GM23338 (cell line): ENCODE measurements around the gene HCST. TPM values are rescaled to one million over a fixed set of nuclear protein-coding genes. Genes with fewer than 3 reads are reported as not detected.
A peak's percentile ranks its signal among the peaks of the same experiment; 100 is the strongest.

Source experiments
- ATAC-seq: fragments of 200-7000 bp; cut with Tn5 transposase; 3 replicates; pipeline ENCODE4 v1.9.1; 2020
- DNase-seq: peaks from one replicate; pipeline ENCODE4 v3.0.0-alpha.2; 2015; ENCODE audit warnings: low spot score
- H2AFZ ChIP-seq: fragments of 200-600 bp; sonication (generic); 2 replicates; pipeline ENCODE4 v1.8.0; 2016; ENCODE audit warnings: antibody characterized with exemption, mild to moderate bottlenecking, moderate library complexity
- H3F3A ChIP-seq: fragments of 200-600 bp; sonication (generic); replicated peaks from 2 replicates; pipeline ENCODE4 v1.8.0; 2017; ENCODE audit warnings: antibody characterized with exemption, mixed run types, low read depth
- H3K27ac ChIP-seq: fragments of 200-600 bp; sonication (generic); 2 replicates; pipeline ENCODE4 v1.6.1; 2016; ENCODE audit warnings: low read depth
- H3K27me3 ChIP-seq: fragments of 200-600 bp; sonication (generic); 2 replicates; pipeline ENCODE4 v1.8.0; 2016; ENCODE audit warnings: mild to moderate bottlenecking, mixed run types, moderate library complexity; ENCODE audit not compliant: insufficient read depth
- H3K36me3 ChIP-seq: fragments of 200-600 bp; sonication (generic); 2 replicates; pipeline ENCODE4 v1.8.0; 2016; ENCODE audit warnings: mild to moderate bottlenecking; ENCODE audit not compliant: insufficient read depth
- H3K4me1 ChIP-seq: fragments of 200-600 bp; sonication (generic); 2 replicates; pipeline ENCODE4 v1.8.0; 2016; ENCODE audit warnings: mild to moderate bottlenecking, moderate library complexity; ENCODE audit not compliant: insufficient read depth
- H3K4me2 ChIP-seq: fragments of 200-600 bp; sonication (generic); 2 replicates; pipeline ENCODE4 v1.7.1; 2017; ENCODE audit warnings: mixed run types
- H3K4me3 ChIP-seq: fragments of 200-600 bp; sonication (generic); 2 replicates; pipeline ENCODE4 v1.6.1; 2016; ENCODE audit warnings: mixed run types
- H3K79me2 ChIP-seq: fragments of 200-600 bp; sonication (generic); replicated peaks from 2 replicates; pipeline ENCODE4 v1.8.0; 2017; ENCODE audit warnings: mild to moderate bottlenecking; ENCODE audit not compliant: insufficient read depth
- H3K9me2 ChIP-seq: fragments of 200-600 bp; sonication (generic); 2 replicates; pipeline ENCODE4 v1.8.0; 2017; ENCODE audit not compliant: insufficient read depth
- H4K20me1 ChIP-seq: fragments of 200-600 bp; sonication (generic); replicated peaks from 2 replicates; pipeline ENCODE4 v1.8.0; 2017; ENCODE audit warnings: mild to moderate bottlenecking; ENCODE audit not compliant: insufficient read depth
- H3K27ac Mint-ChIP-seq: 2 replicates; pipeline ENCODE4 v1.8.0; 2020; ENCODE audit warnings: inconsistent platforms, mild to moderate bottlenecking, moderate library complexity, mixed read lengths
- H3K27me3 Mint-ChIP-seq: 3 replicates; pipeline ENCODE4 v1.8.0; 2022; ENCODE audit warnings: low read depth, mild to moderate bottlenecking, moderate library complexity, mixed read lengths, inconsistent platforms; ENCODE audit not compliant: insufficient read depth, poor library complexity
- H3K36me3 Mint-ChIP-seq: 3 replicates; pipeline ENCODE4 v1.8.0; 2021; ENCODE audit warnings: low read depth, mild to moderate bottlenecking, inconsistent platforms, moderate library complexity, mixed read lengths
- H3K4me1 Mint-ChIP-seq: 3 replicates; pipeline ENCODE4 v1.8.0; 2020; ENCODE audit warnings: mild to moderate bottlenecking, inconsistent platforms, mixed read lengths
- H3K4me3 Mint-ChIP-seq: 3 replicates; pipeline ENCODE4 v1.8.0; 2021; ENCODE audit warnings: moderate library complexity, mild to moderate bottlenecking, inconsistent platforms, mixed read lengths
- H3K9me3 Mint-ChIP-seq: 3 replicates; pipeline ENCODE4 v1.8.0; 2020; ENCODE audit warnings: moderate library complexity, mild to moderate bottlenecking, inconsistent platforms, mixed read lengths
- CREB1 ChIP-seq: fragments of 250-450 bp; sonication (Bioruptor Pico); IDR thresholded peaks from 2 replicates; pipeline ENCODE4 v1.5.0; 2020; ENCODE audit warnings: low read depth, mild to moderate bottlenecking, moderate library complexity
- EZH2 ChIP-seq: fragments of 200-600 bp; sonication (generic); IDR thresholded peaks from one replicate; pipeline ENCODE4 v1.8.0; 2017; ENCODE audit warnings: antibody characterized with exemption, mild to moderate bottlenecking, low read depth; ENCODE audit not compliant: unreplicated experiment
- NANOG ChIP-seq: IDR thresholded peaks from 2 replicates; pipeline ENCODE4 v1.6.1; 2016; ENCODE audit warnings: antibody characterized with exemption, borderline replicate concordance
- STAT1 ChIP-seq: IDR thresholded peaks from one replicate; pipeline ENCODE4 v1.6.1; 2016; ENCODE audit warnings: antibody characterized with exemption; ENCODE audit not compliant: unreplicated experiment
- ZNF114 ChIP-seq: fragments of 250-450 bp; sonication (Bioruptor Pico); IDR thresholded peaks from 2 replicates; pipeline ENCODE4 v1.5.0; 2020; ENCODE audit warnings: mild to moderate bottlenecking, moderate library complexity
- polyA plus RNA-seq: library from polyadenylated mRNA; unstranded; fragments of >200 nt; fragmentation: Nextera tagmentation; extraction: Ambion mirVana; gene quantifications from 2 replicates; pipeline ENCODE4 v1.2.1, GENCODE V29; 2016
- total RNA-seq: library from RNA; depleted of rRNA; stranded (reverse); fragments of >200 nt; shearing (Covaris generic); gene quantifications from 2 replicates; pipeline ENCODE4 v1.2.3, GENCODE V29; 2014
- TF ChIP-seq, protein P1 (sequence below): fragments of 250-450 bp; sonication (Bioruptor Pico); IDR thresholded peaks from 2 replicates; pipeline ENCODE4 v1.5.0; 2020; ENCODE audit warnings: mild to moderate bottlenecking, moderate library complexity
- TF ChIP-seq, protein P2 (sequence below), 2 experiments: fragments of 200-600 bp in 1 of 2; sonication (generic) in 1 of 2; conservative IDR thresholded peaks; 2 replicates each; pipeline versions ENCODE4 v1.5.1 to v1.6.1; 2016 to 2017; ENCODE audit warnings: antibody characterized with exemption in 2 of 2, low read depth in 2 of 2, mild to moderate bottlenecking in 2 of 2, moderate library complexity in 1 of 2

The HCST gene
- total and polyA plus RNA-seq, 2 experiments from 2014 or later, result 2.1 TPM; not detected in 1

DNA sequence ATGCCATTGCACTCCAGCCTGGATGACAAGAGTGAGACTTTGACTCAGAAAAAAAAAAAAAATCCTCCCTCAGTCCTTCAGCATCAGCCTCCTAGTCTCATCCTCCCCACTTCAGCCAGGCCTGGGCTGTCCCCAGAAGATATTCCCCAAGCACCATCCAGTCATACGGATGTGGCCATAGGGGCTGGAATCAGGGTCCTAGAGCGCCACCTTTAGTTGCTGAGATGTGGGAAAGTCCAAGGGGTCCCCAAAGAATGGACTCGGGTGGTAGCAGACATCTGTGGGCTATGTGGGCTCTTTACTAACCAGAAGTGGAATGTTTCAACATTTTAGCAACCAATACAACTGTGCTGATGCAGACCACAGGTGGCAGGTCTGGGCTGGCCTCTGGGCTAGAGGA is 8.8 kb downstream of the HCST start:
- no peak overlapping the region; the same call in 1 of the 2 replicates for H2AFZ ChIP-seq
- H3K4me2 ChIP-seq, result no peak overlapping the region
- TF ChIP-seq, protein P1, sequence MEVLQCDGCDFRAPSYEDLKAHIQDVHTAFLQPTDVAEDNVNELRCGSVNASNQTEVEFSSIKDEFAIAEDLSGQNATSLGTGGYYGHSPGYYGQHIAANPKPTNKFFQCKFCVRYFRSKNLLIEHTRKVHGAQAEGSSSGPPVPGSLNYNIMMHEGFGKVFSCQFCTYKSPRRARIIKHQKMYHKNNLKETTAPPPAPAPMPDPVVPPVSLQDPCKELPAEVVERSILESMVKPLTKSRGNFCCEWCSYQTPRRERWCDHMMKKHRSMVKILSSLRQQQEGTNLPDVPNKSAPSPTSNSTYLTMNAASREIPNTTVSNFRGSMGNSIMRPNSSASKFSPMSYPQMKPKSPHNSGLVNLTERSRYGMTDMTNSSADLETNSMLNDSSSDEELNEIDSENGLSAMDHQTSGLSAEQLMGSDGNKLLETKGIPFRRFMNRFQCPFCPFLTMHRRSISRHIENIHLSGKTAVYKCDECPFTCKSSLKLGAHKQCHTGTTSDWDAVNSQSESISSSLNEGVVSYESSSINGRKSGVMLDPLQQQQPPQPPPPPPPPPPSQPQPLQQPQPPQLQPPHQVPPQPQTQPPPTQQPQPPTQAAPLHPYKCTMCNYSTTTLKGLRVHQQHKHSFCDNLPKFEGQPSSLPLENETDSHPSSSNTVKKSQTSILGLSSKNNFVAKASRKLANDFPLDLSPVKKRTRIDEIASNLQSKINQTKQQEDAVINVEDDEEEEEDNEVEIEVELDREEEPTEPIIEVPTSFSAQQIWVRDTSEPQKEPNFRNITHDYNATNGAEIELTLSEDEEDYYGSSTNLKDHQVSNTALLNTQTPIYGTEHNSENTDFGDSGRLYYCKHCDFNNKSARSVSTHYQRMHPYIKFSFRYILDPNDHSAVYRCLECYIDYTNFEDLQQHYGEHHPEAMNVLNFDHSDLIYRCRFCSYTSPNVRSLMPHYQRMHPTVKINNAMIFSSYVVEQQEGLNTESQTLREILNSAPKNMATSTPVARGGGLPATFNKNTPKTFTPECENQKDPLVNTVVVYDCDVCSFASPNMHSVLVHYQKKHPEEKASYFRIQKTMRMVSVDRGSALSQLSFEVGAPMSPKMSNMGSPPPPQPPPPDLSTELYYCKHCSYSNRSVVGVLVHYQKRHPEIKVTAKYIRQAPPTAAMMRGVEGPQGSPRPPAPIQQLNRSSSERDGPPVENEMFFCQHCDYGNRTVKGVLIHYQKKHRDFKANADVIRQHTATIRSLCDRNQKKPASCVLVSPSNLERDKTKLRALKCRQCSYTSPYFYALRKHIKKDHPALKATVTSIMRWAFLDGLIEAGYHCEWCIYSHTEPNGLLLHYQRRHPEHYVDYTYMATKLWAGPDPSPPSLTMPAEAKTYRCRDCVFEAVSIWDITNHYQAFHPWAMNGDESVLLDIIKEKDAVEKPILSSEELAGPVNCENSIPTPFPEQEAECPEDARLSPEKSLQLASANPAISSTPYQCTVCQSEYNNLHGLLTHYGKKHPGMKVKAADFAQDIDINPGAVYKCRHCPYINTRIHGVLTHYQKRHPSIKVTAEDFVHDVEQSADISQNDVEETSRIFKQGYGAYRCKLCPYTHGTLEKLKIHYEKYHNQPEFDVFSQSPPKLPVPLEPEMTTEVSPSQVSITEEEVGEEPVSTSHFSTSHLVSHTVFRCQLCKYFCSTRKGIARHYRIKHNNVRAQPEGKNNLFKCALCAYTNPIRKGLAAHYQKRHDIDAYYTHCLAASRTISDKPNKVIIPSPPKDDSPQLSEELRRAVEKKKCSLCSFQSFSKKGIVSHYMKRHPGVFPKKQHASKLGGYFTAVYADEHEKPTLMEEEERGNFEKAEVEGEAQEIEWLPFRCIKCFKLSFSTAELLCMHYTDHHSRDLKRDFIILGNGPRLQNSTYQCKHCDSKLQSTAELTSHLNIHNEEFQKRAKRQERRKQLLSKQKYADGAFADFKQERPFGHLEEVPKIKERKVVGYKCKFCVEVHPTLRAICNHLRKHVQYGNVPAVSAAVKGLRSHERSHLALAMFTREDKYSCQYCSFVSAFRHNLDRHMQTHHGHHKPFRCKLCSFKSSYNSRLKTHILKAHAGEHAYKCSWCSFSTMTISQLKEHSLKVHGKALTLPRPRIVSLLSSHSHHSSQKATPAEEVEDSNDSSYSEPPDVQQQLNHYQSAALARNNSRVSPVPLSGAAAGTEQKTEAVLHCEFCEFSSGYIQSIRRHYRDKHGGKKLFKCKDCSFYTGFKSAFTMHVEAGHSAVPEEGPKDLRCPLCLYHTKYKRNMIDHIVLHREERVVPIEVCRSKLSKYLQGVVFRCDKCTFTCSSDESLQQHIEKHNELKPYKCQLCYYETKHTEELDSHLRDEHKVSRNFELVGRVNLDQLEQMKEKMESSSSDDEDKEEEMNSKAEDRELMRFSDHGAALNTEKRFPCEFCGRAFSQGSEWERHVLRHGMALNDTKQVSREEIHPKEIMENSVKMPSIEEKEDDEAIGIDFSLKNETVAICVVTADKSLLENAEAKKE (CRISPR knock-in tag), result no peak
- TF ChIP-seq ZNF114 (CRISPR knock-in tag), result no peak
- no peak for TF ChIP-seq STAT1
- no peak for TF ChIP-seq EZH2
- TF ChIP-seq, protein P2, sequence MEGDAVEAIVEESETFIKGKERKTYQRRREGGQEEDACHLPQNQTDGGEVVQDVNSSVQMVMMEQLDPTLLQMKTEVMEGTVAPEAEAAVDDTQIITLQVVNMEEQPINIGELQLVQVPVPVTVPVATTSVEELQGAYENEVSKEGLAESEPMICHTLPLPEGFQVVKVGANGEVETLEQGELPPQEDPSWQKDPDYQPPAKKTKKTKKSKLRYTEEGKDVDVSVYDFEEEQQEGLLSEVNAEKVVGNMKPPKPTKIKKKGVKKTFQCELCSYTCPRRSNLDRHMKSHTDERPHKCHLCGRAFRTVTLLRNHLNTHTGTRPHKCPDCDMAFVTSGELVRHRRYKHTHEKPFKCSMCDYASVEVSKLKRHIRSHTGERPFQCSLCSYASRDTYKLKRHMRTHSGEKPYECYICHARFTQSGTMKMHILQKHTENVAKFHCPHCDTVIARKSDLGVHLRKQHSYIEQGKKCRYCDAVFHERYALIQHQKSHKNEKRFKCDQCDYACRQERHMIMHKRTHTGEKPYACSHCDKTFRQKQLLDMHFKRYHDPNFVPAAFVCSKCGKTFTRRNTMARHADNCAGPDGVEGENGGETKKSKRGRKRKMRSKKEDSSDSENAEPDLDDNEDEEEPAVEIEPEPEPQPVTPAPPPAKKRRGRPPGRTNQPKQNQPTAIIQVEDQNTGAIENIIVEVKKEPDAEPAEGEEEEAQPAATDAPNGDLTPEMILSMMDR (conservative IDR thresholded peaks at IDR 0.05; ENCODE audit: low read depth in 2 of 2), result peak; percentile 57 to 87
- TF ChIP-seq CREB1 (CRISPR knock-in tag), result no peak
- TF ChIP-seq NANOG, result no peak
- H3K36me3 ChIP-seq, result no peaks in the 10 kb centered on the region
- ATAC-seq, result peak; percentile 68
- Mint-ChIP-seq H3K4me3 (no peak overlapping the region), H3K4me1 (peaks cover 21% of the 10 kb centered on the region), H3K27ac (no peak overlapping the region), H3K36me3 (no peaks in the 10 kb centered on the region), H3K9me3 (no peaks in the 10 kb centered on the region; the same call in 2 of the 3 replicates), H3K27me3 (peaks cover 8% of the 10 kb centered on the region)
- no peak overlapping the region for H3K27ac ChIP-seq
- H4K20me1 ChIP-seq, result no peaks in the 10 kb centered on the region
- no peak overlapping the region for H3K4me3 ChIP-seq
- H3K4me1 ChIP-seq, result peaks cover 17% of the 10 kb centered on the region; the same call in 1 of the 2 replicates
- DNase-seq, result peak; percentile 71
- H3K27me3 ChIP-seq, result no peaks in the 10 kb centered on the region
- no peaks in the 10 kb centered on the region for H3F3A ChIP-seq
- no peaks in the 10 kb centered on the region for H3K79me2 ChIP-seq
- H3K9me2 ChIP-seq, result no peaks in the 10 kb centered on the region
